ENCODE data around the gene THSD8. TPM values are rescaled to one million over a fixed set of nuclear protein-coding genes. Genes with fewer than 3 reads are reported as not detected.

THSD8 gene
- total and polyA plus RNA-seq, 2 experiments from 2014 or later, result 15.0 TPM; not detected in 1

DNA sequence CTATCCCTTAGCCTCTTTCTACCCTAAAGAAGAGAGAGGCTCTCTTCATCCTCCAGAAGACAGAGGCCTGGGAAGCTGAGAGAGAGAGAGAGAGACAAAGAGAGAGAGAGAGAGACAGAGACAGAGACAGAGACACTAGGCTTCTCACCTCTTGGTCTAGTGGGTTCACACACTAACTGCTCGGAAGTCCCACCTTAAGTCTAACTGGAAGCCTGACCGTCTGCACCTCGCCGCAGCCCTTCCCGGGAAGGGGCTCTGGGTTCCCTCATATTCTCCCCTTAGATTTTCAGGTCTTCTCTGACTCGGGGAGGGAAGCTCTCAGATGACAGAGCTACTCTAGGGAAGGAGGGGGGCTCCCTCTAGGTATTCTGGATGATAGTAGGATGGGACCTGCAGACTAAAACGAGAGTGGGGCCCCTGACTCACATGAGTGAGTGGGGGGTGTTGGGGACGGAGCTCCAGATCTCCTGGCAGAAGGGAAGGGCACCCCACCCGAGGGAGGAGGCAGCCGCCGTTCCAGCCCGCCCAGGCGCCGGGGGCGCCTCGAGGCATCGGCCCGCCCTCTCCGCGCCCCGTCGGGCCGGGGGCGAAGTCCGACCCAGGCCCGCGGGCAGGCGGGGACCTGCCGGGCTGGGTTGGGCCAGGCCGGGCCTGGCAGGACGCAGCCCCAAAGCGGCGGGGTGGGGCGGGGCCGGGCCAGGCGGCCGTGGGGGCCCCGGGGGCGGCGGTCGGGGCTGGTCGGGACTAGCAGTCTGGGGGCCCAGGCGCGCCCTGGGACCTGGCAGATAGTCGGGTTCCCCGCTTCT, 12.6 kb upstream of the THSD8 start:
- DNase-seq (ENCODE audit: low read depth in 1 of 2, low spot score in 1 of 2), result no peak
- Histone ChIP-seq H3K4me1 (ENCODE audit: low read depth) (peaks cover 27% of the 10 kb centered on the region), H3K27ac (peak overlapping the region; percentile 83), H3K27me3 (no peaks in the 10 kb centered on the region), H3K9me3 (ENCODE audit: low read depth) (no peaks in the 10 kb centered on the region), H3K36me3 (no peaks in the 10 kb centered on the region), H3K4me3 (peak overlapping the region; percentile 25)
- TF ChIP-seq, protein P1, sequence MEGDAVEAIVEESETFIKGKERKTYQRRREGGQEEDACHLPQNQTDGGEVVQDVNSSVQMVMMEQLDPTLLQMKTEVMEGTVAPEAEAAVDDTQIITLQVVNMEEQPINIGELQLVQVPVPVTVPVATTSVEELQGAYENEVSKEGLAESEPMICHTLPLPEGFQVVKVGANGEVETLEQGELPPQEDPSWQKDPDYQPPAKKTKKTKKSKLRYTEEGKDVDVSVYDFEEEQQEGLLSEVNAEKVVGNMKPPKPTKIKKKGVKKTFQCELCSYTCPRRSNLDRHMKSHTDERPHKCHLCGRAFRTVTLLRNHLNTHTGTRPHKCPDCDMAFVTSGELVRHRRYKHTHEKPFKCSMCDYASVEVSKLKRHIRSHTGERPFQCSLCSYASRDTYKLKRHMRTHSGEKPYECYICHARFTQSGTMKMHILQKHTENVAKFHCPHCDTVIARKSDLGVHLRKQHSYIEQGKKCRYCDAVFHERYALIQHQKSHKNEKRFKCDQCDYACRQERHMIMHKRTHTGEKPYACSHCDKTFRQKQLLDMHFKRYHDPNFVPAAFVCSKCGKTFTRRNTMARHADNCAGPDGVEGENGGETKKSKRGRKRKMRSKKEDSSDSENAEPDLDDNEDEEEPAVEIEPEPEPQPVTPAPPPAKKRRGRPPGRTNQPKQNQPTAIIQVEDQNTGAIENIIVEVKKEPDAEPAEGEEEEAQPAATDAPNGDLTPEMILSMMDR (IDR thresholded peaks at IDR 0.05; ENCODE audit: low read depth, low read length), result no peak

DNA sequence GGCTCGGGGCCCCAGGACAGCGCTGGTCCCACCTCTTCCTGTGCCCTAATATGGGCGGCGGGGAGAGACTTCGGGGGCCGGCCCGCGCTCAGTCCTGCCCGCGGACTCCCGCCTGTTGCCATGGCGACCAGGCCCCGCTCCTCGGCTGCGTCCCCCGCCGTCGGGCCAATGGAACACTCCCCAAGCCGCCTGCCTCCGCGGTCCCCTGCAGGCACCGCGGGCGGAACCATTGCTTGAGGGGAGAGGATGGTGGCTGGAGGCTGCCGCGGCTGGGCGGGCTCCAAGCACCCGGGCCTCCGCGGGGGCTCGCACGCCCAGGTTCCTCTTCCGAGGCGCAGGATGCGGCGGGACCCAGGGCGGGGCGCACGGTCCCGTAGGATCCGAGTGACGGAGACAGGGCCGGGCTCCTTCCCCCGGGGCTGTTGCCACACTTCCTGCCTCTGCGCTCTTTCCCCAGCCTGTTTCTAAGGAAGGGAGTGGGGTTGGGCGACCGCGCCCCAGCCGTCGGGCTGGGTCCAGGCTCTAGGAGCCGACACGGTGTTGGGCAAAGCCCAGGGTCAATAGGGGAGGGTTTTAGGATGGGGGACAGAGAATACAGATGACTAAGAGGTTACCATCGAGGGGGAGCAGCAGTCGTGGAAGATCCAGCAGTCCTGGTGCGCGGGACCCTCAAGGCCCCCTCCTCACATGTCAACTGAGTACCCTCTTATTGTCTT, 11.8 kb upstream of the THSD8 start:
- Histone ChIP-seq H3K27me3 (no peaks in the 10 kb centered on the region), H3K27ac (peak overlapping the region; percentile 83), H3K9me3 (ENCODE audit: low read depth) (no peaks in the 10 kb centered on the region), H3K36me3 (no peaks in the 10 kb centered on the region), H3K4me1 (ENCODE audit: low read depth) (peaks cover 26% of the 10 kb centered on the region), H3K4me3 (peak overlapping the region; percentile 25)
- DNase-seq (ENCODE audit: low read depth in 1 of 2, low spot score in 1 of 2), result peak; percentile 97 to 99
- TF ChIP-seq, protein P1 (IDR thresholded peaks at IDR 0.05; ENCODE audit: low read depth, low read length), result no peak

DNA sequence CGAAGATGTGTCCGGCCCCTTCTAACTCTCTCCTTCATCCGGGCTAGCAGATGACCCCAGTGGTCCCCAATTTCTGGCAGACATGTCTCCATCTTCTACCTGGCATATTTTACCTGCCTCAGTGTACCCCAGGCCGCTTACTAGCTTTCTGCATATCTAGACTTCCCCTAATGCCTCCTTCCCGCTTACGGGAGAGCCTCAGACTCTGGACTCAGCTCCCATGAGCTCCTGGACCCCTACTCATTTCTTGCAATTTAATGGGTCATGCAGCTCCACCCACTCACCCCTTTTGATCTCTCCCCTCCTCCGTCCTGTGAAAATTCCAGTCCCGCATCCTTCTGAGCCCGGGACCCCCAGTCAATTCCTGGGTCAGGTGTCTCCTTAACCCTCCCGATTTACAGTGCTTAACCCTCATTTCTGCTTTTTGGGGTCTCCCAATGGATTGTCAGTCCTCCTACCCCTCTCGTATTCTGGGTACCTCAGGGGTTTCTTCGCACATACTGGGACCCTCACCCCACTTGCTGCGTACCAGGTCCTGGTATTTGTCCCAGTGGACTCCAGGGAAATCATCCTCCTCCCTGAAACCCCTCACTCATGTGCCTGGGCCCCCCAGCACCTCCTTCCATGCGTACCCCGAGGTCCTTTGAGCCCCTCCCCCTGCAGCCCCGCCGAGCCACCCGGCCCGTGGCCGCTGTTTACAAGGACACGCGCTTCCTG, 11.1 kb upstream of the THSD8 start:
- no peaks in the 10 kb centered on the region for H3K9me3 ChIP-seq (ENCODE audit: low read depth)
- H3K27me3 ChIP-seq, result no peaks in the 10 kb centered on the region
- peak in 1 of 2 donors; percentile 23 for DNase-seq (ENCODE audit: low read depth in 1 of 2, low spot score in 1 of 2)
- no peak overlapping the region for H3K27ac ChIP-seq
- peak overlapping the region; percentile 42 for H3K4me3 ChIP-seq
- peaks cover 24% of the 10 kb centered on the region for H3K4me1 ChIP-seq (ENCODE audit: low read depth)
- no peaks in the 10 kb centered on the region for H3K36me3 ChIP-seq
- TF ChIP-seq, protein P1 (IDR thresholded peaks at IDR 0.05; ENCODE audit: low read depth, low read length), result no peak

DNA sequence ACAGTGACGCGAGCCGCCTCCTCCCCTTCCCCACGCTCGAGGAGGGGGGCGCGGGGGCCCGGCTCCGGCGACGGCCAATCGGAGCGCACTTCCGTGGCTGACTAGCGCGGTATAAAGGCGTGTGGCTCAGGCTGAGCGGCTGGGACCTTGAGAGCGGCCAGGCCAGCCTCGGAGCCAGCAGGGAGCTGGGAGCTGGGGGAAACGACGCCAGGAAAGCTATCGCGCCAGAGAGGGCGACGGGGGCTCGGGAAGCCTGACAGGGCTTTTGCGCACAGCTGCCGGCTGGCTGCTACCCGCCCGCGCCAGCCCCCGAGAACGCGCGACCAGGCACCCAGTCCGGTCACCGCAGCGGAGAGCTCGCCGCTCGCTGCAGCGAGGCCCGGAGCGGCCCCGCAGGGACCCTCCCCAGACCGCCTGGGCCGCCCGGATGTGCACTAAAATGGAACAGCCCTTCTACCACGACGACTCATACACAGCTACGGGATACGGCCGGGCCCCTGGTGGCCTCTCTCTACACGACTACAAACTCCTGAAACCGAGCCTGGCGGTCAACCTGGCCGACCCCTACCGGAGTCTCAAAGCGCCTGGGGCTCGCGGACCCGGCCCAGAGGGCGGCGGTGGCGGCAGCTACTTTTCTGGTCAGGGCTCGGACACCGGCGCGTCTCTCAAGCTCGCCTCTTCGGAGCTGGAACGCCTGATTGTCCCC, 10.4 kb upstream of the THSD8 start, which contains the start of gene JUNB:
Gene JUNB, plus strand, starts transcription at position 142 of the 706 bp plus-strand sequence. Its CDS starts 286 bp downstream, at position 428.
- TF ChIP-seq, protein P1 (IDR thresholded peaks at IDR 0.05; ENCODE audit: low read depth, low read length), result no peak
- peak within 1 kb of the TSS; percentile 82 for H3K27ac ChIP-seq
- no peaks in the 10 kb centered on the region for H3K27me3 ChIP-seq
- no peaks in the 10 kb centered on the region for H3K9me3 ChIP-seq (ENCODE audit: low read depth)
- H3K4me3 ChIP-seq, result peak within 1 kb of the TSS; percentile 42
- DNase-seq (ENCODE audit: low read depth in 1 of 2, low spot score in 1 of 2), result peak; percentile 95 to 99
- peaks cover 18% of the 10 kb centered on the region for H3K4me1 ChIP-seq (ENCODE audit: low read depth)
- no peaks in the 10 kb centered on the region for H3K36me3 ChIP-seq

All from cardiac muscle cell (in vitro differentiated cells and primary cell).